HG03066 (cell line): ENCODE results near the gene HIC1.

Source experiments
- ATAC-seq: cut with Tn5 transposase; IDR thresholded peaks from one replicate; pipeline ENCODE4 v1.9.1; 2021; ENCODE audit warnings: low read depth; ENCODE audit not compliant: unreplicated experiment

The HIC1 gene

GRCh38 chr17:2059547-2060384 is 4.9 kb downstream of the HIC1 start:
- ATAC-seq, result no peak

- ATAC-seq, result no peak
These were observed 5.4 kb downstream of the HIC1 start for GRCh38 chr17:2060385-2060658.

GRCh38 chr17:2060681-2061440 is 6.0 kb downstream of the HIC1 start:
- ATAC-seq, result no peak

- ATAC-seq, result no peak
These were observed 6.6 kb downstream of the HIC1 start for GRCh38 chr17:2061441-2061958.

GRCh38 chr17:2062571-2063183 is 7.8 kb downstream of the HIC1 start:
- no peak for ATAC-seq

- no peak for ATAC-seq
These were observed 8.6 kb downstream of the HIC1 start for GRCh38 chr17:2063261-2064146.

GRCh38 chr17:2064147-2064489 is 9.2 kb downstream of the HIC1 start:
- no peak for ATAC-seq

- no peak for ATAC-seq
These were observed 9.6 kb downstream of the HIC1 start for GRCh38 chr17:2064520-2064971.

- ATAC-seq, result no peak
These were observed 10.3 kb downstream of the HIC1 start for GRCh38 chr17:2064980-2065785.

- no peak for ATAC-seq
These were observed 11.1 kb downstream of the HIC1 start for GRCh38 chr17:2065949-2066400.

GRCh38 chr17:2067048-2067561 is 12.2 kb downstream of the HIC1 start:
- ATAC-seq, result no peak

- no peak for ATAC-seq
These were observed 12.7 kb downstream of the HIC1 start for GRCh38 chr17:2067608-2068024.

- no peak for ATAC-seq
These were observed 13.2 kb downstream of the HIC1 start for GRCh38 chr17:2068031-2068518.

GRCh38 chr17:2068519-2069051 is 13.7 kb downstream of the HIC1 start:
- ATAC-seq, result no peak

GRCh38 chr17:2070241-2071023 is 15.5 kb downstream of the HIC1 start:
- ATAC-seq, result peak; percentile 84

GRCh38 chr17:2071024-2071385 is 16.1 kb downstream of the HIC1 start:
- ATAC-seq, result no peak

GRCh38 chr17:2071455-2072281 is 16.8 kb downstream of the HIC1 start:
- no peak for ATAC-seq
